GM12878 (cell line): Measurements from ENCODE around the gene ZDHHC19. TPM values are rescaled to one million over a fixed set of nuclear protein-coding genes. Genes with fewer than 3 reads are reported as not detected.

Experiments used
- CBX3 ChIP-seq: fragments of 200-600 bp; sonication (generic); IDR thresholded peaks from 2 replicates; pipeline ENCODE4 v1.6.1; 2016; ENCODE audit warnings: low read depth, borderline replicate concordance
- ELK1 ChIP-seq: IDR thresholded peaks from 2 replicates; pipeline ENCODE4 v1.6.1; 2012; ENCODE audit warnings: low read depth, low read length, improper control_type of control experiment
- EP300 ChIP-seq, 2 experiments: fragments of 150-350 bp in 1 of 2; IDR thresholded peaks; 2 replicates each; pipeline ENCODE4 v1.6.1; 2011 to 2012; ENCODE audit warnings: low read depth in 2 of 2, low read length in 2 of 2, borderline replicate concordance in 1 of 2, improper control_type of control experiment in 1 of 2, inconsistent platforms in 1 of 2; ENCODE audit not compliant: control insufficient read depth in 1 of 2
- IKZF1 ChIP-seq: fragments of 450-650 bp; conservative IDR thresholded peaks from 2 replicates; pipeline ENCODE4 v1.6.1; 2017; ENCODE audit warnings: antibody characterized with exemption, mild to moderate bottlenecking
- NKRF ChIP-seq: fragments of 450-650 bp; conservative IDR thresholded peaks from 2 replicates; pipeline ENCODE4 v1.6.1; 2017; ENCODE audit warnings: mild to moderate bottlenecking, moderate library complexity
- PBX3 ChIP-seq: IDR thresholded peaks from 2 replicates; pipeline ENCODE4 v1.6.1; 2011; ENCODE audit warnings: mild to moderate bottlenecking, low read depth, low read length, moderate library complexity; ENCODE audit not compliant: insufficient replicate concordance
- SP1 ChIP-seq: IDR thresholded peaks from one replicate; pipeline ENCODE4 v1.6.1; 2011; ENCODE audit warnings: low read depth, low read length
- STAT3 ChIP-seq: IDR thresholded peaks from 2 replicates; pipeline ENCODE4 v1.6.1; 2011; ENCODE audit warnings: low read depth, low read length, improper control_type of control experiment
- ZBTB11 ChIP-seq: fragments of 450-650 bp; formaldehyde crosslinking; IDR thresholded peaks from 2 replicates; pipeline ENCODE4 v1.5.0; 2022; ENCODE audit warnings: mild to moderate bottlenecking, missing genetic modification characterization
- ZBTB33 ChIP-seq: fragments of 450-650 bp; IDR thresholded peaks from 2 replicates; pipeline ENCODE4 v1.6.1; 2017; ENCODE audit warnings: mild to moderate bottlenecking
- ZNF274 ChIP-seq: IDR thresholded peaks from one replicate; pipeline ENCODE4 v1.8.0; 2011; ENCODE audit not compliant: insufficient read length, insufficient read depth
- ZNF592 ChIP-seq: fragments of 450-650 bp; IDR thresholded peaks from 2 replicates; pipeline ENCODE4 v1.6.1; 2017; ENCODE audit warnings: mild to moderate bottlenecking, moderate library complexity
- polyA plus RNA-seq, 11 experiments: library from polyadenylated mRNA; depleted of rRNA in 4 of 11; unstranded in 6 of 11; stranded (reverse) in 5 of 11; fragments of >200 nt; fragmentation: Nextera tagmentation in 4 of 11; fragmentation: Illumina TruSeq in 1 of 11; extraction: Ambion mirVana in 4 of 11; extraction: Trizol in 1 of 11; gene quantifications; 1 replicate in 1 of 11; 2 replicates in 10 of 11; pipeline versions ENCODE4 v1.2.1 to v1.2.3, GENCODE V29; 2011 to 2016; ENCODE audit warnings: inconsistent platforms in 2 of 11, missing spikeins in 2 of 11, low read depth in 1 of 11
- total RNA-seq, 4 experiments: library from RNA; depleted of rRNA in 3 of 4; stranded (reverse); fragments of >200 nt in 3 of 4; fragmentation: Illumina TruSeq in 1 of 4; extraction: Trizol in 1 of 4; gene quantifications; 2 replicates each; pipeline versions ENCODE4 v1.2.1 to v1.2.3, GENCODE V29; 2013 to 2021

The ZDHHC19 gene
- total and polyA plus RNA-seq, 10 of the 15 experiments (the other 5 are each of a cell fraction or from before 2014, with no cell fraction given), result 0.26 TPM; not detected in 9

- TF ChIP-seq ZBTB11 (CRISPR knock-in tag) (no peak), ZNF274 (no peak), NKRF (no peak), SP1 (no peak), ZNF592 (no peak), CBX3 (no peak), PBX3 (no peak), STAT3 (0 out of 2 replicates have a peak, but pooled peaks have one; percentile 17), ELK1 (no peak), ZBTB33 (no peak), EP300 (IDR thresholded peaks at IDR 0.05; ENCODE audit: borderline replicate concordance in 1 of 2, control insufficient read depth in 1 of 2, low read depth in 2 of 2, low read length in 2 of 2) (0 out of 4 replicates have a peak, but pooled peaks of 1 of the 2 experiments have one; percentile 10), IKZF1 (peak; percentile 77)
Observed at GRCh38 chr3:196159952-196160804, 51.0 kb downstream of the ZDHHC19 start (continued).
